Subcutaneous abdominal adipose tissue (tissue), 5 donors: ENCODE measurements around the gene MAFF.
"Not testable (repeated sequence)": the region's sequence is repeated elsewhere in the genome, so short reads cannot be mapped to it uniquely, and the experiment has no call there.

Source experiments
- H3K27ac ChIP-seq: one replicate; pipeline ENCODE4 v1.7.0; 2013; ENCODE audit warnings: low read depth, mild to moderate bottlenecking, inconsistent platforms, low read length, moderate library complexity
- H3K27me3 ChIP-seq, 5 donors: one replicate each; pipeline ENCODE4 v1.7.0; 2013; ENCODE audit warnings: low read length in 5 of 5, inconsistent platforms in 1 of 5; ENCODE audit not compliant: control insufficient read depth in 5 of 5, insufficient read depth in 4 of 5
- H3K36me3 ChIP-seq, 5 donors: one replicate each; pipeline ENCODE4 v1.7.0; 2013; ENCODE audit warnings: low read length in 5 of 5; ENCODE audit not compliant: control insufficient read depth in 5 of 5, insufficient read depth in 5 of 5
- H3K4me1 ChIP-seq, 5 donors: one replicate each; pipeline ENCODE4 v1.7.0; 2013; ENCODE audit warnings: low read length in 5 of 5, mild to moderate bottlenecking in 3 of 5, moderate library complexity in 1 of 5; ENCODE audit not compliant: control insufficient read depth in 5 of 5, insufficient read depth in 5 of 5
- H3K4me3 ChIP-seq, 5 donors: one replicate each; pipeline ENCODE4 v1.7.0; 2013; ENCODE audit warnings: low read length in 5 of 5, low read depth in 1 of 5
- H3K9ac ChIP-seq, 5 donors: one replicate each; pipeline ENCODE4 v1.7.0; 2013; ENCODE audit warnings: low read length in 5 of 5, mild to moderate bottlenecking in 4 of 5, moderate library complexity in 3 of 5
- H3K9me3 ChIP-seq, 5 donors: one replicate each; pipeline ENCODE4 v1.7.0; 2013; ENCODE audit warnings: low read length in 5 of 5; ENCODE audit not compliant: control insufficient read depth in 5 of 5
- donor health status: healthy.
- donor health status: healthy.
- donor health status: healthy.
- donor health status: healthy.
- donor health status: healthy.

Gene MAFF

DNA sequence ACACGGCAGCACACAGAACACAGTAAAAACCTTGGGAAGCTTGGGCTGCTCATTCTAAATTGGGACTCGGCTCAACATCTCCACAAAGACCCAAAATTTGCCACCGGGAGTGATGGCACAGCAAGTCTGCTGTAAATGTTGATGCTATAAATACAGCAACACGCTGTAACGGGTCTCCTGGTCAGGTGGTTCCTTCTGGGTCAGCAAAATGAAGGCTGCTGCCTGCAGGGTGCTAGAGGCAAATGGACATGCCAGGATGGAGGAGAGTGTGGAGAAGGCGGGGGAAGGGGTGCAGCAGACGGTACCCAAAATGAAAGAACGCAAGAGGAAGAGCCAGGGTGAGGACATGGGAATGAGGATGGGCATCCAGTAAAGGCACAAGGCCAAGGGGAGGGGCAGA is 30.4 kb downstream of the MAFF start:
- Histone ChIP-seq H3K9me3 (no peaks in the 10 kb centered on the region), H3K27me3 (no peaks in the 10 kb centered on the region), H3K4me3 (no peak overlapping the region), H3K4me1 (peaks cover 29 to 93% (median 84%) of the 10 kb centered on the region in 5 donors), H3K36me3 (peaks cover 0 to 70% (median 51%) of the 10 kb centered on the region in 5 donors), H3K9ac (no peak overlapping the region), H3K27ac (peak overlapping the region; percentile 96)

DNA sequence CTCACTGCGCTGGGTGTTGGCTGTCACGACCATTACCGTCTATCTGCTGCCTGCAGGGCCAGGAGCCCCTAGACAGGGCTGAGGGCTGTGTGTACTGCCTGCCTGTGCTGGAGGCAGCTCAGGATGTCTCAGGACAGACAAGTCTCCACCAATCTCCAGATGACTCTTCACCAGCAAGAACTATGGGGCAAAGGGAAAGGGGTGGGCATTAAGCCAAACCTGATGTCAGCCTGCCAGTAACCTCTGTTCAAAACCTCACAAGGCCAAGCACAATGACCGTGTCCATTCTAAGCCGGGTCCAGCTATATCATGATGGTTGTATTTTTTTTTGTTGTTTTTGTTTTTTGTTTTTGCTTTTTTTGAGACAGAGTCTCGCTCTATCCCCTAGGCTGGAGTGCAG is 31.6 kb downstream of the MAFF start:
- H3K36me3 ChIP-seq = peaks cover 0 to 58% (median 50%) of the 10 kb centered on the region in 5 donors
- H3K27me3 ChIP-seq = no peaks in the 10 kb centered on the region
- H3K9ac ChIP-seq = peak overlapping the region in 1 of 5 donors; percentile 22
- H3K4me1 ChIP-seq = peaks cover 30 to 92% (median 87%) of the 10 kb centered on the region in 5 donors
- H3K27ac ChIP-seq = peak overlapping the region; percentile 96
- H3K4me3 ChIP-seq = no peak overlapping the region
- no peaks in the 10 kb centered on the region for H3K9me3 ChIP-seq

GRCh38 chr22:38233856-38234255 is 32.1 kb downstream of the MAFF start:
- Histone ChIP-seq H3K36me3 (peaks cover 0 to 57% (median 48%) of the 10 kb centered on the region in 5 donors), H3K4me1 (peaks cover 32 to 92% (median 87%) of the 10 kb centered on the region in 5 donors), H3K27ac (peak overlapping the region; percentile 96)
- H3K27me3 ChIP-seq, H3K9me3 ChIP-seq, H3K9ac ChIP-seq, H3K4me3 ChIP-seq: not testable (repeated sequence)

GRCh38 chr22:38235240-38235850 is 33.6 kb downstream of the MAFF start:
- Histone ChIP-seq H3K4me1 (peaks cover 32 to 97% (median 93%) of the 10 kb centered on the region in 5 donors), H3K9me3 (no peaks in the 10 kb centered on the region), H3K27ac (peak overlapping the region; percentile 96), H3K27me3 (no peaks in the 10 kb centered on the region), H3K9ac (peak overlapping the region in 2 of 5 donors; percentile 24 to 25), H3K36me3 (peaks cover 0 to 50% (median 46%) of the 10 kb centered on the region in 5 donors), H3K4me3 (no peak overlapping the region)

DNA sequence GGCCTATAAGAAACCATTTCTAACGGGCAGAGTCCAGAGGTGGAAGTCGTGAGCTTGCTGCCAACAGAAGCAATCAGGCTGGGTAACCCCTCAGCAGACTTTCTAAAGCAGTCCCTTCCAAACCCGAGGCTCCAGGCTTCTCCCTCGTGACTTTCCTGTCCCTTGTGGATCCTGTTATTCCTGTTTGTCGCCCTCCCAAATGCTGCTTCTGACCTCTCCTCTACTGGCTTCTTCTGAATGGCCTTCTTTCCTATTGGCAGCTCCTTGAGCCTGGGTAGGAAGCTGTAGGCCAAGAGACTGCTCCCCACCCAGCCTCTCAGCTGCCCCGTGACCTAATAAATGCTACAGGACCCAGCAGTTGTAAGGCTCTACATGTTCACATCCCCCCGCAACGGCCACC is 35.0 kb downstream of the MAFF start:
- peaks cover 34 to 92% (median 88%) of the 10 kb centered on the region in 5 donors for H3K4me1 ChIP-seq
- no peaks in the 10 kb centered on the region for H3K9me3 ChIP-seq
- peak overlapping the region; percentile 96 for H3K27ac ChIP-seq
- peaks cover 0 to 36% (median 32%) of the 10 kb centered on the region in 5 donors for H3K36me3 ChIP-seq
- H3K27me3 ChIP-seq = no peaks in the 10 kb centered on the region
- peak overlapping the region in 2 of 5 donors; percentile 27 to 55 for H3K9ac ChIP-seq
- peak overlapping the region in 1 of 5 donors; percentile 2 for H3K4me3 ChIP-seq

DNA sequence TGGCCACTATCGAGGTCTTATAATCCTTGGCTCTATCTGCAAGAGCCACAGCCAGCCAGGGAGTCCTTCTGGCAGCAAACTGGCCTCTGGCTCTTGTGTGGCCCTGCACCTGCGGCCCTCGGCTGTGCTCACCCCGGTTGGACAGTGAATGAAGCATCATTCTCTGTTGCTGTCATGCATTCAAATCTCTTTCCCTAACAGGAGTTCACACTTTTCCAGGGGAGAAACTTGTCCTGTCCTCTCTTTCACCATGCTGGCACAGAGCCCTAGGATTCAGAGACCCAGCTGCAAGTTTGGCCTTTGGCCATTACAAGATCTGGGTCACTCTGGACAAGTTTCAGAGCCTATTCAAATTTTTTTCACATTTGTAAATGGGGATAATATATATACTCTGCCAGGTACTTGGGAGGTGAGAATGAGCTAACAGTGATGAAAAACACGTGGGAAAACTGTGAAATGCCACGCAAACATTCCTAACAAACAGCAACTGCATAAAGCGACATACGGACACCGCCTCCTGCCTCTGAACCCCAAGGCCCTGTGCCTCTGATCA is 36.8 kb downstream of the MAFF start:
- no peaks in the 10 kb centered on the region for H3K9me3 ChIP-seq
- peak overlapping the region in 1 of 5 donors; percentile 31 for H3K4me3 ChIP-seq
- peak overlapping the region; percentile 96 for H3K27ac ChIP-seq
- H3K36me3 ChIP-seq = peaks cover 0 to 29% (median 19%) of the 10 kb centered on the region in 5 donors
- H3K27me3 ChIP-seq = no peaks in the 10 kb centered on the region
- peaks cover 25 to 85% (median 82%) of the 10 kb centered on the region in 5 donors for H3K4me1 ChIP-seq
- H3K9ac ChIP-seq = peak overlapping the region in 3 of 5 donors; percentile 51 to 94 (median 57)

GRCh38 chr22:38239101-38239761 is 37.4 kb downstream of the MAFF start:
- Histone ChIP-seq H3K9ac (peak overlapping the region in 4 of 5 donors; percentile 4 to 94 (median 54)), H3K4me1 (peaks cover 24 to 80% (median 78%) of the 10 kb centered on the region in 5 donors)

GRCh38 chr22:38240734-38241252 is 39.0 kb downstream of the MAFF start:
- H3K4me1 ChIP-seq = peaks cover 21 to 65% (median 63%) of the 10 kb centered on the region in 5 donors
- no peaks in the 10 kb centered on the region for H3K27me3 ChIP-seq
- H3K4me3 ChIP-seq = no peak overlapping the region
- peak overlapping the region in 1 of 5 donors; percentile 24 for H3K9ac ChIP-seq
- no peak overlapping the region for H3K27ac ChIP-seq
- H3K9me3 ChIP-seq = no peaks in the 10 kb centered on the region
- H3K36me3 ChIP-seq = peaks cover 0 to 31% (median 21%) of the 10 kb centered on the region in 5 donors

More at GRCh38 chr22:38239101-38239761, 37.4 kb downstream of the MAFF start:
- peak overlapping the region; percentile 96 for H3K27ac ChIP-seq
- no peaks in the 10 kb centered on the region for H3K9me3 ChIP-seq
- H3K4me3 ChIP-seq = peak overlapping the region in 2 of 5 donors; percentile 9 to 31
- H3K27me3 ChIP-seq = no peaks in the 10 kb centered on the region
- H3K36me3 ChIP-seq = peaks cover 0 to 32% (median 21%) of the 10 kb centered on the region in 5 donors

DNA sequence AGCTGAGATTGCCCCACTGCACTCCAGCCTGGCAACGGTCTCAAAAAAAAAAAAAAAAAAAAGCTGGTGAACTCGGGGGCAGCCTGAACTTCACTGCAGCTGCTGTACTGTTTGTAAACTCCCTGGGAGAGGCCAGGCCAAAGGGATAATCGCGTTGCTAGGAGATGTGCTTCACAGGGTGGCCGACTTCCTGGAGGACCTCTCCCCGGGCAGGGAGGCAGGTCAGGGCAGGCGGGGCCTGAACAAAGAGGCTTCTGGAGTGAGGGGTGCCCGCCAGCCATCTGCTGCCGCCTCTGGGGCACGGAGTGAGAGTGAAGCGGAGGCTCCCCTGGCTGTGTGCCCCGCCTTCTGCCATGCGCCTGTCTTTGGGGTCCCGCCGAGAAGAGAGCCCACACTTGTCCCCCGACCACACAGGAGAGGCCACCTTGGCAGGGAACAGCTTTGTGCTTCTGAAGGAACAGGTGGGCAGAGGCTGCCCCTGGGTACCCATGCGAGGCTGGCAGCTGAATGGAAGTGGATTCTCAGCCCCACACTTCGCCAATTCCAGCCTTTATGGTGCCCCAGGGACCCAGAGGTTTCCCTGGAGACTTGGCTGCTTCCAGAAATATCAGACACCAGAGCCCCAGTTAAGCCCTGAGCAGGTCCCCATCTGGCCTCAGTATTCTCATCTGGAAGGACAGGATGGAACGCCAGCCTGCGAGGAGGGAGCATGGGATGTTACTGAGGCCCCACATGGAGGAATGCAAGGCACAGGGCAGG is 41.4 kb downstream of the MAFF start:
- no peaks in the 10 kb centered on the region for H3K27me3 ChIP-seq
- H3K27ac ChIP-seq = no peak overlapping the region
- H3K9me3 ChIP-seq = no peaks in the 10 kb centered on the region
- no peak overlapping the region for H3K9ac ChIP-seq
- H3K36me3 ChIP-seq = peaks cover 0 to 49% (median 36%) of the 10 kb centered on the region in 5 donors
- H3K4me3 ChIP-seq = no peak overlapping the region
- H3K4me1 ChIP-seq = peaks cover 22 to 64% (median 61%) of the 10 kb centered on the region in 5 donors
